NCI-H187 (cell line): ENCODE data around the gene ANKRD23.
A peak's percentile ranks its signal among the peaks of the same experiment; 100 is the strongest.
"Not testable (repeated sequence)": the region's sequence is repeated elsewhere in the genome, so short reads cannot be mapped to it uniquely, and the experiment has no call there.

ENCODE experiments used
- DNase-seq, 2 experiments: peaks; one replicate each; lab custom pipeline; 2025; lab: John Stamatoyannopoulos, UW

Gene ANKRD23

DNA sequence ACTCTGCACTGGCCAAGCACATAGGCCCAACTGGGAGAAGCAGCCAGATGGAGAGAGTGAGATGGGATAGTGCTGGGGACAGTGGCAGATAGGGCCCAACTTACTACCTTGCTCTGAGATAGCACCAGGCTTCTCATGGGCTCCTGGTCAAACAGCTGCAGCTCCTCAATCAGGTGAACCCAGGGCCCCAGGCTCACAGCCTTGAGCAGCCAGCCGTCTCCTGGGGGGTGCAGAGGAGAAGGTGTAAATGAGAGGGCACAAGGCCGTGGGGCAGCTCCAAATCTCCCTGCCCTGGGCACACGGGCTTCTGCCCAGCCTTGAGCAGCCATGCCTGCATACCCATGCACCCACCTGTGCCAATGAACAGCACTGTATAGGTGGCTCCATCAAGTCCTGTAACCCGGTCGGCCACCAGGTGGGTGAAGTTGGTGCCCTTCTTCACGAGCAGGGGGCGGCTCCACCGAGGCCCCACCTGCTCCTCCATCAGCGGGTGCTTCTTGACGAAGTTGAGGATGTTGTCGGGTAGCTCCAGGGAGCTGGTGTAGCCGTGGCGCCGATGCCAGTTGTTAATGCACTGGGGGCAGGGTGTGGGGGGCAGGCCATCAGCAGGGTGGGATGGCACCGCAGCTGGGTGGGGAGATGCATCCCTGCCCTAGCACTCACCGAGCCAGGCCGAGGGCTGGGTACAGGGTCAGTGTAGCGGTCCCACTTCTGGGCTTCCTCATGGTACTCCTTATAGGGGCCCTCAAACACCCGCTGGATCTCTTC, 19.9 kb upstream of the ANKRD23 start:
- no peak for DNase-seq

DNA sequence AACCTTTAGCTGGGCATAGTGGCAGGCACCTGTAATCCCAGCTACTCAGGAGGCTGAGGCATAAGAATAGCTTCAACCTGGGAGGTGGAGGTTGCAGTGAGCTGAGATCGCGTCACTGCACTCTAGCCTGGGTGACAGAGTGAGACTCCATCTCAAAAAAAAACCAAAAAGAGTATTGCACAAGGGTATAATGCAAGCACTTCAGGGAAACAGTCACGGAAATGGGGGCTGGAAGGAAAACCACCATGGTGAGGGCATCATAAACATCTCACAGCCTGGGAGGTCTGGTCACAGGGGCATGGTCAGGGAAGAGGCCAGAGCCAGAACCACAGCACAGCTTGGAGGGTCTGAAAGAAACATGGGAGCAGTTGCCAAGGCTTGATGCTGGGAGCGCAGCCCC, 19.2 kb upstream of the ANKRD23 start:
- not testable (repeated sequence) for DNase-seq

DNA sequence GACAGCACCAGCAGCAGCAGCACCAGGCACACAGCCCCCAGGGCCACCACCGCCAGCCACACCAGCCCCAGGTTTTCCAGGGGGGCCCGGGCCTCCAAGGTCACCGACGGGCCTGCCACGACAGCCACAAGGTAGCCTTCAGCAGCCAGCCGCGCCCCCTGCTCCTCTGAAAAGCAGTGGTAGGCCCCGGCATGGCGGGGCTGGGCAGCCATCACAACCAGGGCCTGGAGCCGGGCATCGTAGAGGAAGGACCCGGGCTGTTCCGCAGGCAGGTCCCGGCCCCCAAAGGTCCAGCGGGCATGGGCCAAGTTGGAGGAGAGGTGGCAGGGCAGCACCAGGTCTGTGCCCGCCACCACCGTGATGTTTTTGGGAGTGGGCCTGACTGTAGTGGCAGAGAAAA, 17.3 kb upstream of the ANKRD23 start:
- no peak for DNase-seq

DNA sequence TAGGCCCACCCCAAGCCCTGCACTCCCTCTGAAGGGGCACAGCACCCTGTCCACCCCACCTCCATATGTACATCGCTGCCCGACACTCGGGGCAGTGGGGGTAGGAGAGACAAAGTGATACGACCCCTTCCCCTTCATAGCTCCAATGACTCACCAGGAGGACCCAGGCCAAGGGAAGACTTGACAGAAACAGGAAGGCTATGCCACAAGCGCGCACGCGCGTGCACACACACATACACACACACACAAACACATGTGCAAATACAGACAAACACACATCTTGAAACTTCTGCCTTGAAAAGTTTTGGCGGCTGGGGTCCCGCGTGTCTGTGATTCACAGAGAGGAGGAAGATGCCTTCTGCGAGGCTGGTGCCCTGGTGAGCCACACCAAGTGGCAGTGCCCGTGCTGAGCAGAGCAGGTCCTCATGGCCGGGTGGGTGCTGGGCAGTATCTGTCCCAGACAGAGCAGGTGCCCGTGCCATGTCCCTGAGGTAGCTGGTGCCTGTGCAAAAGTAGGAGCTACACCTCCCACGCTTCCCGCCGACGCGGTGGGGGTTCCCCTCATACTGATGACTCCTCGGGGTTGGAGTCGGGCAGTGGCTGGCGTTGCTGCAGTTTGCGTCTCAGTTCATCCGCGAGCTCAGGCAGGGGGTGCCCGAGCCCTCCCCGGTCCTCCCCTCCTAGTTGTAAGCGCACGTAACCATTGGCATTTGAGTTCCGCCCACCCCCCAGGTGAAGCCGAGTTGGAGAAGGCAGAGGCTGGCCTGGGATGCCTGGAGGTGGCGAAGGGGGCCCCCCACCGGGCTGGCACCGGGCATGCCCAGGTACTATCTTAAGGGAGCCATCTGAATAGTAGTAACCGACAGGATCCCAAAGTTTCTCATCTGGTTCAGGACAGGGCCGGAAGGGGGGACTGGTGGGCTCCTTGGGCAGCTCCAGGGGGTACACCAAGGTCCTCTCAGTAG, 16.5 kb upstream of the ANKRD23 start:
- no peak for DNase-seq

DNA sequence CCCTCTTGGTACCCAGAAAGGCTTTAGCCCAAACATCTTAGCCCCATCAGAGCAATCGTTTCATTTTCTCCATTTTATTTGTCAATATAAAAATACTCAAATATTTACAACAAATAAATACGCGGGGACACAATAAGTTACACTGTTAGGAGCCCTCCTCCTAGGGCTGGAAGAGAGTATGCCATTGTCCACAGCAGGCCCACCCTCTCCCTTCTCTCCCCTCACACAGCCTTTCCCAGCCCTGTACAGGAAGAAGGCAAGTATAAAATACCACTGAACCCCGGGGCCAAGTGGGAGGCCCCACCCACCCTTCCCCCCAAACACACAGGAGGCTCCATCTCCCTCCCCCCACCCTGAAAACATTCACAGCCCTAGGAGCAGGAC, 15.9 kb upstream of the ANKRD23 start:
- DNase-seq, result no peak

DNA sequence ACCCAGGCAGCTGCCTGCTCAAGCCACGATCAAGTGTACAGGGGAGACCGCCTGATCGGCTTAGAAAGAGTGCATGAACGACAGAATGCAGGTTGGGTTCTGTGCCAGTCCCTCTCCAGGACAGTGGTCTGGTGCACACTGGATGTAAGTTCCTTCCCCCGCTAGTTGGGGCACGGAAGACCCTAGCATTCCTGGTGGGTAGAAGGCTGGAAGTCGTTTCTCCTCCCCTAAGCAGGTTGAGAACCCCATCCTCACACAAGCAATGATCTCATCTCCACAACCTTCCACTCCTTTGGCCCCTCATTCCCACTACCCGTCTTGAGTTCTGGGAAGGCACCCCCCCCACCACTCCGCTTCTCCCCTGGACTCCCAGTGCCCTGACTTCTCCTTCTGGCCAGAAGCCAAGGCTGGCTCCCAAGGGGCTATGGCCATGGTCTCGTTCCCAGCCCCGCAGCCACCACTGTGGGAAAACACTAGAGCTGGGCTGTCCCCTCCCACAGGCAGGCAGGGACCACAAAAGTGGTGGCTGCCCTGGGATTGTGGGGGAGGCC, 15.4 kb upstream of the ANKRD23 start:
- no peak for DNase-seq

DNA sequence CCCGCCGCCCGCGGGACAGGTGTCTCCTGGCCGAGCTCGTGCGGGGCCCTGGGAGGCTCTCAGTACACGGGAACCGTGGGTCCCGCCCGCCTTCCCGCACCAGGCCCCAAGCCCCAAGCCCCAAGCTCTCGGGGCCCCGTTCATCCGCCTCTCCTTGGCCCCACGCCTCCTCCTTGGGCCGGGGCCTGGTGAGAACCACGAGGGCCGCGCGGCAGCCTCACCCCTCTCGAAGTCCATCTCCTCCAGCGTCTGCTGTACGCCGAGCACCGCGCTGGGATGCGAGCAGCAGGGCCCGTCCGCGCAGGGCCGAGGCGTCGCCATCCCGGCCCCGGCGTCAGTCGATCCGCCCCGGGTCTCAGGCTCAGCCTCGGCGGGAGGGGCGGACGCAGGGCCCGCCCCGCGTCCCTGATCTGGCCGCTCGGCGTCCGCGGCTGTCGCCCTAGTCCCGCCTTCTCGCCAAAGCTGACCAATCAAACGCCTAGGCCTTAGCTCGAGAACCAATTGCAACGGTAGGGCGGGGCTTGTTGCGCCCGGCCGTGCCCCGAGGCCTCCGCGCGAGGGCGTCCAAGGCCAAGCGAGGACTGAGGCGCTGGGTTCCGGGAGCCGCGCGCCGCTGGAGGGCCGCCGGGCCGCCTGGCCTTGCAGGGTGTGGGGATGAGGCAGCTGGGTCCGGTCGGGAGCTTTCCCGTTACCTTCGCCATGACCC, 14.0 kb upstream of the ANKRD23 start, which contains the start of gene ANKRD39:
TSS of gene ANKRD39 (minus strand) at position 350 of the 706 bp plus-strand sequence. CDS start at position 321, 29 bp downstream.
- DNase-seq, result peak; percentile 96 to 97

DNA sequence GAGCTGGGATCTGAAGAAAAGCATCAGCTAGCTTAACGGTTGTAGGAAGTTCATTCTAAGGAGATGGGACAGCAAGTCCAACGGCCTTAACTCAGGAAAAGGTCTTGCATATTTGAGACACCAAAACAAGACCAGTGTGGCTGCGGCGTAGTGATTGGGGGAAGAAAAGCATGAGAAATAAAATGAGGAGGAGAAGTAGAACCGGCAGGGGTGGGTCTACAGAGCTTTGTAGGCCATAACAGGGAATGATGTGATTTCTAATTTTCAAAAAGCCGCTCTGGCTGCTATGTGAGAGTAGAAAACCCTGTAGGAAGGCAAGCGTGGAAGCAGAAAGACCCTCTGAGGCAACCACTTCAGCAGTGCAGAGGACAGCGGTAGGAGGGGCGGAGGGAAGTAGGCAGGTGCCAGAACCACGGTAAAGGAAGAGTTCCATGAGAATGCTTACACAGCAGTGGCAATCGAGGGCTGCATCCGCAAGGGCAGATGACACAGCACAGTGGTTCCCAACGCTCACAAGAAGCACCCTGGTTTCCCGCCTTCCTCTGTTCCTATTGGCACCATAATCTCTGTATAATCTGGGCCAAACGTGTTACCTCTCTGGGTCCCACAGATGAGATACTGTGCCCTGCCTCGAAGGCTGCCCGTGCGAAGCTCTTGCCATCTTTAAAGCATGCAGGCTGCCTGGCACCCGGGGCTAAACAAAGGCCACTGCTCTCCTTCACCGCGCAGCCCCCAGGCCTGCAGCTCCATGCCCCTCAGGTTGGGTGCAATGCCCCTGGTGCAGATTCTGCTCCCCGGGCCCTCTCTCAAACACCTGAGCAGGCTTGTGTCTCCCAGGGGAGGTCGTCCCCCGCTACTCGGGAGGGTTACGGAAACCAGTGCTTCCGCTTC, 13.2 kb upstream of the ANKRD23 start:
- DNase-seq, result peak in 1 of 2 experiments; percentile 16

DNA sequence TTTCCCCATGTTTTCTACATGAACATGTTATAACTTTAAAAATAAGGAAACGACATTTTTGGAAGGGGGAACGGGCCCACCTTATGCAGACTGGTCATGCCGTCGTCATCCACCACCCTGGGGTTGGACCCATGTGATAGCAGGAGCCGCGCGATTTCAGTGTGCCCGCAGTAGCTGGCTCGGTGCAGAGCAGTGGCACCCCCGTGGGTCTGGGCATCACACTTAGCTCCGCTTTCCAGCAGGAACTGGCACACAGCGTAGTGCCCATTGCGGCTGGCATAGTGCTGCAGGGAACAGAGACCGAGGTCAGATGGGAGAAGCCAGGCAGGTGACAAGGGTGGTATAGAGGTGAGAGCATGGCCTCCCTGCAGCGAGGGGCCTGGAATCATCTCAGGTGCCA, 9.5 kb upstream of the ANKRD23 start:
- no peak for DNase-seq

DNA sequence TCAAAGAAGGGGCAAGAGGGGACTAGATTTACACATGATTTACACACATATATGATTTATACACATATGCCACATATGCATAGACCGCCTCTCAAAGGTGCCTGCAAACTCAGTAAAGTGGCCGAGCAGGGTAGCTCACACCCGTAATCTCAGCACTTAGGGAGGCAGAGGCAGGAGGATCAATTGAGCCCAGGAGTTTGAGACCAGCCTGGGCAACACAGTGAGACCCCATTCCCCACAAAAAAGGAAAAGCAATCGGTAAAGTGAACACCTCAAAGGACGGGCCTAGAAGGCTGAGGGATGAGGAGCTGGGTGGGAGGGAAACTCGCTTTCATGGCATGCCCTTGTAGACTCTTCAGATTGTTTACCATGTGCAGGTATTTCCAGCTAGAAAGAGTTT, 8.8 kb upstream of the ANKRD23 start:
- DNase-seq, result no peak

DNA sequence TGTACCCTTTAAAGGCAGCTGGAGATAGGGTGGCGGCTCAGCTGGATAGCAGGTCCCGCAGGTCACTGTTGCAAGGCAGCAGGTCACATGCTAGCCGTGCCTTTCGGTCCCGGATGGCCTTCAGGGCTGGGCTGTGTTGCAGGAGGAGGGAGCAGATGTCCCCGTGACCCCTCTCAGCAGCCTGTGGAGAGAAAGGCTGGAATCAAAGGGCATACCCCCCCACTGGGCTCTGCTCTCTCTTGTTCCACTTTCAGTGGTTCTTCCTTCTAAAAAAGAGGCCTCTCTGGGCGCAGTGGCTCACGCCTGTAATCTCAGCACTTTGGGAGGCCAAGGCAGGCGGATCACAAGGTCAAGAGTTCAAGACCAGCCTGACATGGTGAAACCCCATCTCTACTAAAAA, 4.4 kb upstream of the ANKRD23 start:
- DNase-seq, result no peak

DNA sequence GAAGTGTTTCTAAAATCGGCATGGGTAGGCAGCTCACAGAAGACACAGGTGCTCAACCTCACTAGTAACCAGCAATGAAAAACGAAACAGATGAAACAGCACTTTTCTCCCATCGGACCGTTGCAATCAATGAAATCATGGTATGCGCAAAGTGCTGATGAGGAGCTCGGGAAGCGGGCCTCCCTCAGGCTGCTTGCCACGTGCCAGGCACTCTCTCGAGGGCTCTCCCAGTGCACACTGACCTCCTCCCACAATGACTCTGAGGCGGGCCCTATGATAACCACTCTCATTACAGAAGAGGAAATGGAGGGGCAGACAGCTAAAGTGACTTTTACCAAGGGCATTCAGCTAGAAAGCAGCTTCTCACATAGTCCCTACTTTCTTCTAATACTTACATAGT, 3.8 kb upstream of the ANKRD23 start:
- no peak for DNase-seq

DNA sequence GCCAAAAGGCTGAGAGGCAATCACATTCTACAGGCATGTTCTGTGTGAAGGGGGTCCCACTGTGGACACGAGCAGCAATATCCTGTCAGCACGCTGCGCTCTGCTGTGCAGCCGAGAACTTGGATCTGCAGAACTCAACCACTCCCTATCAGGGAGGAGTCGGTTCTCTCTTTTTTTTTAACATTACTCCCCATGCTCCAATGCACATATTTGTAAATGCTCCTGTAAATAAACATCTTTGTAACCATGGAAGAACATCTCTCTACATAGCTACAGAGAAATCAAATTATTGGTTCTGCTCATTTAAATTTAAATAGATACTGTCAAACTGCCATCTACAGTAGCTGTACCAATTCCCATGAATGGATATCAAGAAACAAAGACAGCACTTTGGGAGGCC, 3.0 kb upstream of the ANKRD23 start:
- no peak for DNase-seq

DNA sequence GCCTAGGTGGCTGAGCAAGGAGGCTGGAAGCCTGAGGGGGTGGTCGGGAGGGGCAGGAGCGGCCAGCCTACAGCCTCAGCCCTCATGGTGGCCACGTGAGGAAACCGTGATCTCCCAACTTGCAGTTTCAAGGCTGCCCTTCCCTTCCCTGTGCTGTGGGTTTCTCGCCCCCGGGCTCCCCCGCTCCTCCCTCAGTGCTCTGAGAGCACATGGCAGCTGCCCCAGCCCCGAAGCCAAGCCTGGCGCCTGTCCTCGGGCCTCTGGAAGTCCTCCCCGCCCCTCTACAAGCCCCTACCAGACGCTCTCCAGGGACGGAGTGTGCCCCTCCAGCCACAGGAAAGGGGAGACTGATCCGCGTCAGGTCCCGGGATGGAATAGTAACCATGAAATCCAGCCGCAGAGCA, 586 bp upstream of the ANKRD23 start:
- no peak for DNase-seq

DNA sequence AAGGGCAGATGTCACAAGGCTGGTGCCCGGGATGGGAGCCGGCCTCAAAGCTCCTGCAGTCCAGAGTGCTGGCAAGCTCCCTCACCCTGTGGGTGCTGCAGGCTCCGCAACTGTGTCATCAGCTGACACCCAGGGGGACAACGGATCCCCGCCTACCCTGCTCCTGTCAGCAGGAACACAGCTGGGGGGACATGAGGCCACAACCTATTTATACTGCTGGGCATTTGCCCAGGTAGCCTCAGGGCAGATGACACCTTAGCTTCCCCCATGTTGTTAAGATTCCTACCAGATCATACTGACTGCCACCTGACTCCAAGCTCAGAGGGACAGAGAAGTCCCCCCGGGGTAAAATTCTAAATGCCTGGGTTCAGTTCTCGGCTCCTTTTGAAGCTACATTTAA, 1.2 kb downstream of the ANKRD23 start:
- DNase-seq, result no peak

DNA sequence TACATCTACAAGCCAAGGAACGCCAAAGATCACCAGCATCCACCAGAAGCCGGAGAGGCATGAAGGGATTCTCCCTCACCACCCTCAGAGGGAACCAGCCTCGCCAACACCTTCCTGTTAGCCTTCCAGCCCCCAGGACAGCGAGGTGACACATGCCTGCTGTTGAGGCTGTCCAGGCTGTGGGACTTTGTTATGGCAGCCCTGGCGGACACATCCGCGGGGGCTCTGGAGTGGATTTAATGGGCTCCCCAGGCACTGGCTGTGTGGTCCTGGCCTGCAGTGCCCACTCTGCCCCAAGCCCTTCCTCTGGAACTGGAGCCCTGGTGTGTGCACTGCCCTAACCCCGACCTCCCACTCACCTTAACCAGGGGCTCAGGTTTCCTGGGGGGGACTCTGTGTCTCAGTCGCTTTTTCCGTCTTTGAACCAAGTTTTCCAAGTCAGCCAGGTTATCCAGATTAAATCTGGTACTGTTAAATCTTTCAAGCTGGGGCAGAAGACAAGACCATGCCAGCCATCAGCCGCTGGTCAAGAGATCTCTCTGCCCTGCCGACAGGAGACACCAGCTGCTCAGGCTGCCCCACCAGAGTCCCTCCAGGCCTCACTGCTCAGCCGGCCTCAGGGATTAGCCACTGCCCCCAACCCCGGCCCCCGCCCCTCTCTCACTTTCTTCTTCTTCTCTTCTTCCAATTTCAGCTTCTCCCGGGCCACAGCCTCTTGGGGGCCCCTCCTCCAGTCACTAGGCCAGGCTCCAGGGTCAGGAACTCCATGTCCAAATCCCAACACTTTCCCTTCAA, 1.9 kb downstream of the ANKRD23 start:
- no peak for DNase-seq

DNA sequence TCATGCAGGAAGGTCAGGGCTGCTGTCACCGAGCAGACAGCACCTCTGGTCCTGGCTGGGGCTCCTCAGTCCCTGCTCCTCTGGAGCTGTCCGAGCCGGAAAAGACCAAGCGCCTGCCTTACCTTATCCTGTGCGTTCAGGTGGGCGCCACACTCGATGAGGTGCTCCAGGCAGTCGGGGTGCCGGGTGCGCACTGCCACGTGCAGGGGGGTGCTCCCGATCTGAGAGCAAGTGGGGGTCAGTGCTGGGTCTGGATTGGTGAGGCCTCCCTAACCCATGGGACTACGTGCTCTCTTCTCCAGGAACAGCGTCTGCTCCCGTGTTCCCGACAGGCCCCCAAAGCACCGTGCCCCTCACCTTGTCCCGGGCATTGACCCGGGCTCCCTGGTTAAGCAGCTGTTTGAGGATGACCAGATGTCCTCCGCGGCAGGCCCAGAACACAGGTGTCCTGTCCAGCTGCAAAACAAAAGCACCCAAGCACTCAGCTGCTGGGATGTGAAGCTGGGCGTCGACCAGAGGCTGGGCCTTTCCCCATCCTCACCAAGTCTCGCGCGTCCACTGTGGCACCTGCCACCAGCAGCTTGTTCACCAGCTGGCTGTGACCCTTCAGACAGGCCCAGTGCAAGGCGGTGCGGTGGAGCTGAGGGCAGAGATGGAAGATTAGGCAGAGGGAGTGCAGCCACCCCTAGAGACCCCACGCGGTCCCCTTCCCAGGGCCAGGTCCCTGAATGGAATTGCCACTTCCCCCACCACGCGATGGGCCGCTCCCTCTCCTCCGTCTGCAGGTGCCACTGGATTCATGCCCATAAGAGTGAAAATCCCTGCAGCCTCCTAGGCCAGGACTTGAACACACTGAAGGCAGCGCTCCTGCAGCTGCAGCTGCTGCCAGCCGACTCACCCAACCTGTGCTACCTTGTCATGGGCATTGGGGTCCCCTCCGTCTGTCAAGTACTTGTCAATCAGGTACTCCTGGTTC, 3.7 kb downstream of the ANKRD23 start:
- DNase-seq, result no peak

DNA sequence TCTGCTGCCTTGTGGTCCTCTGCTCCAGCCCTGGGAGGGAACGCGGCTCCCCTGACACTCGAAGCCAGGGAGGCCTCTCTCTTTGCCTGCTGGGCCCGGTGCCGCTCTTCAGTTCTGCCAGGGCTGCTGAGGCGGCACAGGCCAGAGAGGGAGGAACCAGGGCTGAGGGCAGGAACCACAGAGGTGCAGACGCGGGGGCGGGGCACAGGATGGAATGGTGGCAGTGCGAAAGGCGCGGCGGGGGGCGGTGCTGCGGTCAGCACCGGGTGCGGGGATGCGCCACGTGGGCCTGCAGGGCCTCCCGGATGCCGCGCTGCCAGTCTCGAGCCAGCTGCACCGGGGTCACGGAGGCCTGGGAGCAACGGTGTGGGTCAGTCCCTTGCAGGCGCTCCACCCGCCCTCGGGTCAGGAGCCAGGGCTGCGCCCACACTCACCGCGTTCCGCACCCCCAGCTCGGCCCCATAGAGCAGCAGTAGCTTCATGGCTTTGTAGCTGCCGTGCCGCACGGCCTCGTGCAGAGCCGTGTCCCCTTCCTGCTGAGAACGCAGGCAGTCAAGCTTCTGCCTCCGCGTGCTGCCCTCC, 4.4 kb downstream of the ANKRD23 start:
- DNase-seq, result peak; percentile 44 to 45
